Measurements from ENCODE around the gene XAF1.
"Not testable (repeated sequence)": the region's sequence is repeated elsewhere in the genome, so short reads cannot be mapped to it uniquely, and the experiment has no call there.

XAF1 gene

GRCh38 chr17:6755731-6756184, at the start of gene XAF1:
XAF1 (plus strand) TSS chr17:6756046; CDS start chr17:6756079, 33 bp downstream.
- no peak for DNase-seq (ENCODE audit: low spot score)

- no peak for DNase-seq (ENCODE audit: low spot score)
Measured at GRCh38 chr17:6706499-6706898, 49.3 kb upstream of the XAF1 start.

- DNase-seq (ENCODE audit: low spot score): no peak
Measured at GRCh38 chr17:6706996-6707395, 48.9 kb upstream of the XAF1 start.

- no peak for DNase-seq (ENCODE audit: low spot score)
Measured at GRCh38 chr17:6708357-6708961, 47.4 kb upstream of the XAF1 start.

- DNase-seq (ENCODE audit: low spot score): no peak
Measured at GRCh38 chr17:6710317-6710716, 45.5 kb upstream of the XAF1 start.

- DNase-seq (ENCODE audit: low spot score): no peak
Measured at GRCh38 chr17:6711081-6711674, 44.7 kb upstream of the XAF1 start.

GRCh38 chr17:6711681-6712057, 44.2 kb upstream of the XAF1 start:
- DNase-seq (ENCODE audit: low spot score): no peak

GRCh38 chr17:6712058-6712853, 43.6 kb upstream of the XAF1 start:
- DNase-seq (ENCODE audit: low spot score): peak; percentile 3

- no peak for DNase-seq (ENCODE audit: low spot score)
Measured at GRCh38 chr17:6712854-6713129, 43.1 kb upstream of the XAF1 start.

GRCh38 chr17:6713130-6713917, 42.5 kb upstream of the XAF1 start, which contains the start of gene SLC13A5:
SLC13A5 (minus strand) TSS chr17:6713369; CDS start chr17:6713333, 36 bp downstream.
- DNase-seq (ENCODE audit: low spot score): no peak

- no peak for DNase-seq (ENCODE audit: low spot score)
Measured at GRCh38 chr17:6713918-6714271, 42.0 kb upstream of the XAF1 start.

- no peak for DNase-seq (ENCODE audit: low spot score)
Measured at GRCh38 chr17:6714315-6714874, 41.5 kb upstream of the XAF1 start.

GRCh38 chr17:6716736-6717135, 39.1 kb upstream of the XAF1 start:
- no peak for DNase-seq (ENCODE audit: low spot score)

GRCh38 chr17:6721744-6722143, 34.1 kb upstream of the XAF1 start:
- DNase-seq (ENCODE audit: low spot score): no peak

- DNase-seq (ENCODE audit: low spot score): no peak
Measured at GRCh38 chr17:6724009-6724408, 31.8 kb upstream of the XAF1 start.

GRCh38 chr17:6729531-6729930, 26.3 kb upstream of the XAF1 start:
- no peak for DNase-seq (ENCODE audit: low spot score)

GRCh38 chr17:6746665-6747064, 9.2 kb upstream of the XAF1 start:
- DNase-seq (ENCODE audit: low spot score): not testable (repeated sequence)

GRCh38 chr17:6748617-6749016, 7.2 kb upstream of the XAF1 start:
- DNase-seq (ENCODE audit: low spot score): no peak

GRCh38 chr17:6749519-6749918, 6.3 kb upstream of the XAF1 start:
- no peak for DNase-seq (ENCODE audit: low spot score)

GRCh38 chr17:6752068-6752909, 3.6 kb upstream of the XAF1 start:
- peak; percentile 71 for DNase-seq (ENCODE audit: low spot score)

GRCh38 chr17:6753006-6753445, 2.8 kb upstream of the XAF1 start:
- no peak for DNase-seq (ENCODE audit: low spot score)

All from RKO (cell line).